PC-9 (cell line): Measurements from ENCODE around the gene HOATZ. TPM values are rescaled to one million over a fixed set of nuclear protein-coding genes. Genes with fewer than 3 reads are reported as not detected.

ENCODE experiments used
- BruUV-seq: library from RNA; stranded (reverse); fragments of 400-500 nt; replicated peaks from 2 replicates; lab custom pipeline; 2021; lab: Mats Ljungman, UMichigan
- CTCF ChIA-PET: fragments of 300-600 bp; sonication (Branson Sonifier 250); formaldehyde crosslinking; loops from one replicate; lab custom pipeline; 2022; ENCODE audit warnings: antibody characterized with exemption; lab: Charles Lee
- POLR2A ChIA-PET: fragments of 300-600 bp; sonication (Branson Sonifier 250); formaldehyde crosslinking; loops from one replicate; lab custom pipeline; 2022; ENCODE audit warnings: antibody characterized with exemption; ENCODE audit not compliant: unreplicated experiment; lab: Charles Lee
- DNase-seq, 2 experiments: peaks; one replicate each; pipeline versions ENCODE4 v3.0.0 to v3.0.0-alpha.2; 2015 to 2022; ENCODE audit warnings: mixed read lengths in 1 of 2
- H2AFZ ChIP-seq: fragments of 200-600 bp; sonication (generic); 2 replicates; pipeline ENCODE4 v1.8.1; 2017; ENCODE audit warnings: antibody characterized with exemption
- H3F3A ChIP-seq: fragments of 200-600 bp; sonication (generic); 2 replicates; pipeline ENCODE4 v1.8.1; 2017; ENCODE audit warnings: antibody characterized with exemption, mild to moderate bottlenecking, low read depth; ENCODE audit not compliant: insufficient read depth
- H3K27ac ChIP-seq: fragments of 200-600 bp; sonication (generic); 2 replicates; pipeline ENCODE4 v1.6.1; 2016; ENCODE audit warnings: mixed run types
- H3K27me3 ChIP-seq: fragments of 200-600 bp; sonication (generic); 2 replicates; pipeline ENCODE4 v1.6.1; 2016; ENCODE audit warnings: low read depth, mixed run types; ENCODE audit not compliant: insufficient read depth
- H3K36me3 ChIP-seq: fragments of 200-600 bp; sonication (generic); 2 replicates; pipeline ENCODE4 v1.6.1; 2016; ENCODE audit warnings: low read depth, mixed run types
- H3K4me1 ChIP-seq: fragments of 200-600 bp; sonication (generic); replicated peaks from 2 replicates; pipeline ENCODE4 v1.6.1; 2016; ENCODE audit warnings: mixed run types; ENCODE audit not compliant: insufficient read depth
- H3K4me2 ChIP-seq: fragments of 200-600 bp; sonication (generic); 2 replicates; pipeline ENCODE4 v1.6.1; 2017; ENCODE audit warnings: mixed run types
- H3K4me3 ChIP-seq: fragments of 200-600 bp; sonication (generic); 2 replicates; pipeline ENCODE4 v1.6.1; 2016; ENCODE audit warnings: mixed run types
- H3K79me2 ChIP-seq: fragments of 200-600 bp; sonication (generic); 2 replicates; pipeline ENCODE4 v1.6.1; 2017; ENCODE audit warnings: low read depth, mixed run types
- H3K9me2 ChIP-seq: fragments of 200-600 bp; sonication (generic); 2 replicates; pipeline ENCODE4 v1.8.1; 2017; ENCODE audit warnings: mild to moderate bottlenecking; ENCODE audit not compliant: insufficient read depth
- H3K9me3 ChIP-seq: fragments of 200-600 bp; sonication (generic); 2 replicates; pipeline ENCODE4 v1.8.1; 2016; ENCODE audit warnings: low read depth; ENCODE audit not compliant: insufficient read depth
- H4K20me1 ChIP-seq: fragments of 200-600 bp; sonication (generic); 2 replicates; pipeline ENCODE4 v1.8.1; 2017; ENCODE audit not compliant: insufficient read depth
- CTCF ChIP-seq: fragments of 200-600 bp; sonication (generic); conservative IDR thresholded peaks from 2 replicates; pipeline ENCODE4 v1.6.1; 2017; ENCODE audit warnings: mixed run types, antibody characterized with exemption, mild to moderate bottlenecking, moderate library complexity
- EZH2 ChIP-seq: fragments of 200-600 bp; sonication (generic); IDR thresholded peaks from 2 replicates; pipeline ENCODE4 v1.8.0; 2017; ENCODE audit warnings: antibody characterized with exemption, low read depth
- intact Hi-C: fragments of 100-400 bp; cut with micrococcal nuclease; formaldehyde crosslinking; loops from one replicate; pipeline ENCODE4 v1.10.0; 2022; ENCODE audit not compliant: unreplicated experiment
- total RNA-seq: library from RNA; stranded (reverse); gene quantifications from 2 replicates; pipeline ENCODE4 v1.2.3, GENCODE V29; 2021

HOATZ gene
- total RNA-seq, 1 experiment from 2014 or later = not detected

- H3K27me3 ChIP-seq = no peaks in the 10 kb centered on the region
- H3K4me1 ChIP-seq = peaks cover 7% of the 10 kb centered on the region; the same call in 1 of the 2 replicates
- ChIA-PET POLR2A (no interaction called here), CTCF (interaction anchor here (0.6 kb wide), 1 partner anchor 644 kb away, joined by 3 read pairs; no protein-coding TSS in a partner anchor)
- H3F3A ChIP-seq = no peaks in the 10 kb centered on the region; the same call in 1 of the 2 replicates
- H4K20me1 ChIP-seq = no peaks in the 10 kb centered on the region
- DNase-seq = no peak
- no TSS peak for BruUV-seq
- no peaks in the 10 kb centered on the region for H3K9me2 ChIP-seq
- peaks cover 6% of the 10 kb centered on the region; the same call in 1 of the 2 replicates for H3K9me3 ChIP-seq
- no peak overlapping the region for H3K4me3 ChIP-seq
- H3K79me2 ChIP-seq = no peaks in the 10 kb centered on the region
- H2AFZ ChIP-seq = no peak overlapping the region
- intact Hi-C loops = no loop called here
- TF ChIP-seq CTCF = no peak
- TF ChIP-seq EZH2 = no peak
- no peak overlapping the region for H3K27ac ChIP-seq
- H3K36me3 ChIP-seq = no peaks in the 10 kb centered on the region
- H3K4me2 ChIP-seq = no peak overlapping the region
Observed at GRCh38 chr11:111476366-111476765, 38.2 kb upstream of the HOATZ start.

- Histone ChIP-seq H3K27ac (no peak overlapping the region), H3K9me3 (peaks cover 6% of the 10 kb centered on the region; the same call in 1 of the 2 replicates), H3K9me2 (no peaks in the 10 kb centered on the region), H3F3A (no peaks in the 10 kb centered on the region; the same call in 1 of the 2 replicates), H3K4me1 (peaks cover 4% of the 10 kb centered on the region; the same call in 1 of the 2 replicates), H2AFZ (no peak overlapping the region), H3K27me3 (no peaks in the 10 kb centered on the region), H4K20me1 (no peaks in the 10 kb centered on the region), H3K36me3 (no peaks in the 10 kb centered on the region), H3K4me3 (no peak overlapping the region), H3K79me2 (no peaks in the 10 kb centered on the region), H3K4me2 (no peak overlapping the region)
- no peak for DNase-seq
- CTCF ChIA-PET = interaction anchor here (0.6 kb wide), 1 partner anchor 643 kb away, joined by 3 read pairs; no protein-coding TSS in a partner anchor
- BruUV-seq = no TSS peak
- intact Hi-C loops = no loop called here
- POLR2A ChIA-PET = no interaction called here
- no peak for TF ChIP-seq EZH2
- no peak for TF ChIP-seq CTCF
Observed at GRCh38 chr11:111476956-111477355, 37.6 kb upstream of the HOATZ start.

- DNase-seq = no peak
- Histone ChIP-seq H3K4me3 (no peak overlapping the region), H2AFZ (no peak overlapping the region), H3K27ac (no peak overlapping the region), H3K36me3 (no peaks in the 10 kb centered on the region), H3K27me3 (no peaks in the 10 kb centered on the region), H3K4me2 (no peak overlapping the region), H3K9me3 (peaks cover 8% of the 10 kb centered on the region; the same call in 1 of the 2 replicates), H4K20me1 (no peaks in the 10 kb centered on the region), H3K9me2 (no peaks in the 10 kb centered on the region), H3K79me2 (no peaks in the 10 kb centered on the region), H3F3A (no peaks in the 10 kb centered on the region; the same call in 1 of the 2 replicates), H3K4me1 (no peaks in the 10 kb centered on the region)
- no TSS peak for BruUV-seq
- intact Hi-C loops = no loop called here
- CTCF ChIA-PET = no interaction called here
- no peak for TF ChIP-seq EZH2
- no peak for TF ChIP-seq CTCF
- POLR2A ChIA-PET = no interaction called here
Observed at GRCh38 chr11:111477898-111478297, 36.7 kb upstream of the HOATZ start.
